Natural killer cell (primary cell): ENCODE measurements around the gene SGCA. TPM values are rescaled to one million over a fixed set of nuclear protein-coding genes. Genes with fewer than 3 reads are reported as not detected.

Source experiments
- ATAC-seq, 3 donors: fragments of 150-1000 bp in 2 of 3; fragments of 200-7000 bp in 1 of 3; cut with Tn5 transposase; 1 replicate in 1 of 3; 2 replicates in 2 of 3; pipeline ENCODE4 v1.10.0; 2021; ENCODE audit warnings: mild to moderate bottlenecking in 2 of 3, moderate library complexity in 2 of 3
- DNase-seq, 2 donors: peaks; one replicate each; pipeline versions ENCODE4 v3.0.0 to v3.0.0-alpha.2; 2013 to 2021; ENCODE audit warnings: mixed read lengths in 1 of 2
- H3K27ac ChIP-seq: one replicate; pipeline ENCODE4 v1.5.1; 2013; ENCODE audit warnings: mild to moderate bottlenecking, low read length
- H3K27me3 ChIP-seq: one replicate; pipeline ENCODE4 v1.6.1; 2013; ENCODE audit warnings: low read length; ENCODE audit not compliant: control insufficient read depth, insufficient read depth
- H3K36me3 ChIP-seq: one replicate; pipeline ENCODE4 v1.6.1; 2013; ENCODE audit warnings: low read length; ENCODE audit not compliant: control insufficient read depth, insufficient read depth
- H3K4me1 ChIP-seq: one replicate; pipeline ENCODE4 v1.6.1; 2013; ENCODE audit warnings: low read length; ENCODE audit not compliant: control insufficient read depth, insufficient read depth
- H3K4me3 ChIP-seq: one replicate; pipeline ENCODE4 v1.5.1; 2013; ENCODE audit warnings: low read length
- H3K9me3 ChIP-seq: one replicate; pipeline ENCODE4 v1.6.1; 2013; ENCODE audit warnings: low read length; ENCODE audit not compliant: control insufficient read depth, insufficient read depth
- H3K27ac Mint-ChIP-seq, 2 donors: one replicate each; pipeline ENCODE4 v1.8.0; 2022; ENCODE audit warnings: mild to moderate bottlenecking in 2 of 2, mixed read lengths in 2 of 2, moderate library complexity in 1 of 2
- H3K27me3 Mint-ChIP-seq, 2 donors: one replicate each; pipeline ENCODE4 v1.8.0; 2022; ENCODE audit warnings: low read depth in 2 of 2, mixed read lengths in 2 of 2
- H3K36me3 Mint-ChIP-seq: one replicate; pipeline ENCODE4 v1.8.0; 2022; ENCODE audit warnings: mixed read lengths
- H3K4me1 Mint-ChIP-seq, 2 donors: one replicate each; pipeline ENCODE4 v1.8.0; 2022; ENCODE audit warnings: mixed read lengths in 2 of 2
- H3K4me3 Mint-ChIP-seq: one replicate; pipeline ENCODE4 v1.8.0; 2022; ENCODE audit warnings: mild to moderate bottlenecking, moderate library complexity, mixed read lengths
- H3K9me3 Mint-ChIP-seq, 2 donors: one replicate each; pipeline ENCODE4 v1.8.0; 2022; ENCODE audit warnings: mixed read lengths in 2 of 2
- WGBS: methylation state at CpG from one replicate; pipeline ENCODE4 v1.1.7; 2013; ENCODE audit warnings: missing lambda C conversion rate; ENCODE audit not compliant: insufficient coverage; 5-methylcytosine and 5-hydroxymethylcytosine counted together
- intact Hi-C: fragments of 100-400 bp; cut with micrococcal nuclease; formaldehyde crosslinking; loops from one replicate; pipeline ENCODE4 v1.14.2; 2022
- total RNA-seq, 4 donors: library from RNA; stranded (reverse); fragments of 120-200 nt in 1 of 4; gene quantifications; one replicate each; pipeline versions ENCODE4 v1.2.3 to v1.2.4, GENCODE V29; 2013 to 2022
- TF ChIP-seq, protein P1 (sequence below): fragments of 200-600 bp; IDR thresholded peaks from one replicate; pipeline ENCODE4 v1.8.0; 2022; ENCODE audit warnings: antibody characterized with exemption

The SGCA gene
- total RNA-seq, 3 donors from 2014 or later (not counting 1 experiment from before 2014, with no cell fraction given): not detected

DNA sequence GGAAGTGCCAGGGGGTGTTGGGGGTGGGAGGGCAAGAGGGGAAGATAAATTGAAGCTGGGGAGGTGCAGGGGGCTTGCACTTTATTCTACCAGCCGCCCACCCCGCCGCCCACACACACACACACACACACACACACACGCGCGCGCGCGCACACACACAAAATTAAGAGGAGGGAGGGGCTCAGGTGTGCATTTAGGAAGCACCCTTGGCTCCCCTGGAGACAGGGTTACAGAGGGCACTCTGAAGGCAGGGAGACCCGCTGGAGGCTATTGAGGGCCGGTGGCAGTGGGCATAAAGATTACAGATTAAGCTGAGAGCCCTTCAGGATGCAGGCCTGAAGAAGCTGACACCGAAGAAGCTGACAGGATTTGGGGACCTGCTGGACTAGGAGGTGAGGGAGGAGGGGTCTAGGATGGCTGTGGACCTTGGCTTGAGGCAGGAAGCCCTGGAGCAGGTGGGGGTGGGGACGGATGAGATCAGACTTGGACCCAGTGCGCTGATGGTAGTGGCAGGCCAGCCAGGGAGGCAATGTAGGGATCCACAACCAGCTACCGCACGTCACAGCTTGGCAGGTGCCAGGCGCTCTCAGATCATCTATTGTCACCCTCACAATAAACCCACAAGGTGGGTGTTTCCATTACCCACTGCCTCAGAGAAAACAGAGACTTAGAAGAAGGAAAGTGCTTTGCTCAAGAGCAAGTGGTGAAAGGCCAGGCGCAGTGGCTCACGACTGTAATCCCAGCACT, 35.1 kb upstream of the SGCA start:
- intact Hi-C loops: loop anchor here (5.0 kb wide), 1 partner anchor 37 kb away; the partner anchor contains the start of gene SGCA
- Mint-ChIP-seq H3K36me3 (no peaks in the 10 kb centered on the region), H3K27ac (peak overlapping the region; percentile 70 to 75), H3K4me3 (peak overlapping the region; percentile 71), H3K4me1 (peaks cover 21 to 41% of the 10 kb centered on the region in 2 donors), H3K9me3 (no peaks in the 10 kb centered on the region), H3K27me3 (peaks cover 6 to 13% of the 10 kb centered on the region in 2 donors)
- Histone ChIP-seq H3K4me1 (peaks cover 40% of the 10 kb centered on the region), H3K9me3 (no peaks in the 10 kb centered on the region), H3K4me3 (peak overlapping the region; percentile 36), H3K27me3 (peaks cover 12% of the 10 kb centered on the region), H3K36me3 (peaks cover 15% of the 10 kb centered on the region), H3K27ac (no peak overlapping the region)
- DNase-seq (peak in 1 of 2 donors; percentile 56), ATAC-seq (peak in 1 of 3 donors; percentile 6)
- TF ChIP-seq, protein P1, sequence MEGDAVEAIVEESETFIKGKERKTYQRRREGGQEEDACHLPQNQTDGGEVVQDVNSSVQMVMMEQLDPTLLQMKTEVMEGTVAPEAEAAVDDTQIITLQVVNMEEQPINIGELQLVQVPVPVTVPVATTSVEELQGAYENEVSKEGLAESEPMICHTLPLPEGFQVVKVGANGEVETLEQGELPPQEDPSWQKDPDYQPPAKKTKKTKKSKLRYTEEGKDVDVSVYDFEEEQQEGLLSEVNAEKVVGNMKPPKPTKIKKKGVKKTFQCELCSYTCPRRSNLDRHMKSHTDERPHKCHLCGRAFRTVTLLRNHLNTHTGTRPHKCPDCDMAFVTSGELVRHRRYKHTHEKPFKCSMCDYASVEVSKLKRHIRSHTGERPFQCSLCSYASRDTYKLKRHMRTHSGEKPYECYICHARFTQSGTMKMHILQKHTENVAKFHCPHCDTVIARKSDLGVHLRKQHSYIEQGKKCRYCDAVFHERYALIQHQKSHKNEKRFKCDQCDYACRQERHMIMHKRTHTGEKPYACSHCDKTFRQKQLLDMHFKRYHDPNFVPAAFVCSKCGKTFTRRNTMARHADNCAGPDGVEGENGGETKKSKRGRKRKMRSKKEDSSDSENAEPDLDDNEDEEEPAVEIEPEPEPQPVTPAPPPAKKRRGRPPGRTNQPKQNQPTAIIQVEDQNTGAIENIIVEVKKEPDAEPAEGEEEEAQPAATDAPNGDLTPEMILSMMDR: no peak
- 60% methylated on average over 16 of the region's 19 CpGs for WGBS

DNA sequence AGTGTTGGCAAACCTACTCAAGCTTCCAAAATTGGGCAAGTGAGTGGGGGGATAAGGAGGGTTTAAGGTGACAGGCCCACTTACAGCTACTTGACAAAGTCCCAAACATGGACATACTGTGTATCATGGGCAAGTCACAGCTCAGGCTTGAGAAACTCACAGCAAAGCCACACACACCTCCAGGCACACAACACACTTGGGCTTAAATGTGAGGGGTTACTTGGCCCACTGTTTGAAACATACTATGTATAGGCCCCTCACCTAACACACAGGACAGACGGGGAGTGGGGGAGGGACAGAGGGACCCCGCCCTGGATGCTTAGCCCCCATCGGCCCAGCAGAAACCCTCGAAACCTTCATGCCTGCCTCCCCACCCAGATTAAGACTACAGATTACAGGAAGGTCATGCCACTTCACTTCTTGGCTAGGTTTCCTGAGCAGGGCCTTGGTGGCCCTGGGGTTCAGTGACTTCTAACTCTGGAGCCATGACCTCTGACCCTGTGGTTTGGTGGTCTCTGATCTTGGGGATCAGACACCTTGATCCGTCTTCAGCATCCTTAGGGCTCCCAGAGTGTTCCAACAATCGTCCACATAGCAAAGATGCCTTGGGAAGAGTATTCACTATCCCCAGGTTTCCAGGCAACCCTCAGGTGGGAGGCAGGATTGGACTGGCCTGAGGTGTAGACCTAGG, 33.6 kb upstream of the SGCA start:
- H3K4me1 ChIP-seq: peaks cover 37% of the 10 kb centered on the region
- WGBS: 71% methylated on average over 4 of the region's 6 CpGs
- DNase-seq: no peak
- no peak for ATAC-seq
- no peak overlapping the region for H3K27ac ChIP-seq
- Mint-ChIP-seq H3K27me3 (peaks cover 6 to 13% of the 10 kb centered on the region in 2 donors), H3K36me3 (no peaks in the 10 kb centered on the region), H3K4me1 (peaks cover 21 to 50% of the 10 kb centered on the region in 2 donors), H3K9me3 (no peaks in the 10 kb centered on the region), H3K27ac (peak overlapping the region; percentile 70 to 75), H3K4me3 (peak overlapping the region; percentile 59)
- no peaks in the 10 kb centered on the region for H3K9me3 ChIP-seq
- peaks cover 12% of the 10 kb centered on the region for H3K27me3 ChIP-seq
- TF ChIP-seq, protein P1: no peak
- no peak overlapping the region for H3K4me3 ChIP-seq
- H3K36me3 ChIP-seq: peaks cover 30% of the 10 kb centered on the region
- intact Hi-C loops: loop anchor here (5.0 kb wide), 1 partner anchor 35 kb away; the partner anchor contains the start of gene SGCA

DNA sequence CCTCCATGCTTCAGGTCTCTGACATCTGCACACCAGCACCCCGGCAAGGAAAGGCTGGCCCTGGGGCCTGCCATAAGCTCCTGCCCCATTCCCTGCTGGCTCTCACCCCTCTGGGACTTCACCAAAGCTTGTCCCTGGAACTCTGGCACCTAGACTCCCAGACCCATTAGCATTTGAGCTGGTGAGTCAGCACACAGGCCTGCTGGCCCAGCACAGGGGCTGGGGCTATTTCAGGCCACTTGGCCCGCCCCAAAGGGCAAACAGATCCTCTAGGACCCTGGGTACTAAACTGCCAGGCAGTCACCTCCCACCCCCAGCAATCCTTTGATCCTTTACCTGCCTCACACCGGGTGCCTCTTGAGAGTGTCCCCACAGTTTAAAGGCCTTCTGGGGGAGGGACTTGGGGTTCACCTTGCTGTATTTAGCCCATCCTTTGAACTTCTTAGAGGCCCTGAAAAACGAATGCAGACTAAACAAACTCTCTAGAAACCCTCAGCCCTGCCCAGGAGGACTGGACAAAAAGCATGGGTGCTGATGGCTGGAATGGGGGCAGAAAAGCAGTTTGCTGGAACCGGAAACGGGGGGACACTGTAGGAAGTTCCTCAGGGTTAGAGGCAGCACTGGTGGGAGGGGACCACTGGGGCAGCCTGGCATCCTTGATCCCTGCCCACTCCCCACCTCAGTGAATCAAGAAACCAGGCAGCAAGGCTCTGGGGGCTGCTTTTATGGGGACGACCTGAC, 32.6 kb upstream of the SGCA start:
- no peak for DNase-seq
- peaks cover 13 to 53% of the 10 kb centered on the region in 2 donors for H3K4me1 Mint-ChIP-seq
- H3K27ac ChIP-seq: no peak overlapping the region
- H3K27me3 ChIP-seq: peaks cover 12% of the 10 kb centered on the region
- H3K4me3 Mint-ChIP-seq: no peak overlapping the region
- peaks cover 6 to 13% of the 10 kb centered on the region in 2 donors for H3K27me3 Mint-ChIP-seq
- H3K36me3 ChIP-seq: peaks cover 39% of the 10 kb centered on the region
- no peaks in the 10 kb centered on the region for H3K9me3 ChIP-seq
- WGBS: 91% methylated on average over 5 of the region's 7 CpGs
- peak overlapping the region in 1 of 2 donors; percentile 37 for H3K27ac Mint-ChIP-seq
- intact Hi-C loops: loop anchor here (5.0 kb wide), 1 partner anchor 34 kb away; the partner anchor contains the start of gene SGCA
- H3K4me3 ChIP-seq: no peak overlapping the region
- no peak for ATAC-seq
- H3K36me3 Mint-ChIP-seq: no peaks in the 10 kb centered on the region
- peaks cover 28% of the 10 kb centered on the region for H3K4me1 ChIP-seq
- TF ChIP-seq, protein P1: no peak
- no peaks in the 10 kb centered on the region for H3K9me3 Mint-ChIP-seq
